Uterus (tissue), 2 donors: ENCODE measurements around the gene RRP1B.

ENCODE experiments used
- CTCF ChIP-seq, 4 experiments: fragments of 200-600 bp in 2 of 4; fragments of 450-650 bp in 2 of 4; sonication (generic) in 2 of 4; IDR thresholded peaks; one replicate each; pipeline ENCODE4 v1.5.1; 2016 to 2019; ENCODE audit warnings: antibody characterized with exemption in 4 of 4, mild to moderate bottlenecking in 2 of 4, moderate library complexity in 1 of 4
- POLR2A ChIP-seq, 2 donors: fragments of 450-650 bp; IDR thresholded peaks; one replicate each; pipeline ENCODE4 v1.6.1; 2016; ENCODE audit warnings: antibody characterized with exemption in 2 of 2, mild to moderate bottlenecking in 1 of 2, moderate library complexity in 1 of 2

GRCh38 chr21:43726686-43727518, 67.5 kb downstream of the RRP1B start:
- TF ChIP-seq POLR2A (IDR thresholded peaks at IDR 0.05): no peak
- TF ChIP-seq CTCF (IDR thresholded peaks at IDR 0.05): no peak
